GM12865 (cell line): ENCODE results near the gene ACSL1.

Experiments
- DNase-seq: peaks from one replicate; pipeline ENCODE4 v3.0.0; 2010; ENCODE audit warnings: low read depth
- H3K4me3 ChIP-seq: 2 replicates; pipeline ENCODE4 v1.5.1; 2011; ENCODE audit warnings: mild to moderate bottlenecking, low read depth, low read length, control low read depth
- CTCF ChIP-seq: IDR thresholded peaks from 2 replicates; pipeline ENCODE4 v1.5.1; 2011; ENCODE audit warnings: low read length, control low read depth, low read depth, inconsistent platforms; ENCODE audit not compliant: insufficient read depth; ENCODE audit errors: missing control alignments

The ACSL1 gene

GRCh38 chr4:184775854-184776555 lies 49.8 kb downstream of the ACSL1 start:
- no peak overlapping the region for H3K4me3 ChIP-seq
- TF ChIP-seq CTCF, result no peak
- DNase-seq, result no peak

GRCh38 chr4:184774152-184774551 lies 51.6 kb downstream of the ACSL1 start:
- no peak overlapping the region for H3K4me3 ChIP-seq
- DNase-seq, result no peak
- no peak for TF ChIP-seq CTCF

GRCh38 chr4:184771416-184771815 lies 54.4 kb downstream of the ACSL1 start:
- TF ChIP-seq CTCF, result no peak
- DNase-seq, result no peak

GRCh38 chr4:184769141-184769765 lies 56.5 kb downstream of the ACSL1 start:
- H3K4me3 ChIP-seq, result no peak overlapping the region
- DNase-seq, result no peak
- no peak for TF ChIP-seq CTCF

More at GRCh38 chr4:184771416-184771815, 54.4 kb downstream of the ACSL1 start:
- H3K4me3 ChIP-seq, result no peak overlapping the region

- no peak for DNase-seq
- no peak overlapping the region for H3K4me3 ChIP-seq
- TF ChIP-seq CTCF, result no peak
These were observed 57.5 kb downstream of the ACSL1 start for GRCh38 chr4:184768296-184768695.

GRCh38 chr4:184766446-184766845 lies 59.3 kb downstream of the ACSL1 start:
- H3K4me3 ChIP-seq, result no peak overlapping the region
- DNase-seq, result no peak
- no peak for TF ChIP-seq CTCF
